SK-N-SH (cell line): ENCODE measurements around the gene PPP3CA.

Experiments
- GABPA ChIP-seq: IDR thresholded peaks from 2 replicates; pipeline ENCODE4 v1.4.0; 2012; ENCODE audit warnings: low read depth, mild to moderate bottlenecking
- NRF1 ChIP-seq: IDR thresholded peaks from 2 replicates; pipeline ENCODE4 v1.6.1; 2012; ENCODE audit warnings: low read depth, mild to moderate bottlenecking, low read length
- POLR2AphosphoS5 ChIP-seq: IDR thresholded peaks from 2 replicates; pipeline ENCODE4 v1.6.1; 2012; ENCODE audit warnings: low read depth, low read length
- TEAD4 ChIP-seq: IDR thresholded peaks from 2 replicates; pipeline ENCODE4 v1.4.0; 2012; ENCODE audit warnings: mild to moderate bottlenecking, borderline replicate concordance; ENCODE audit not compliant: insufficient read depth
- TF ChIP-seq, protein P1 (sequence below): fragments of 200-600 bp; sonication (generic); IDR thresholded peaks from 2 replicates; pipeline ENCODE4 v1.6.1; 2017; ENCODE audit warnings: antibody characterized with exemption, mild to moderate bottlenecking, moderate library complexity
- TF ChIP-seq, protein P2 (sequence below): IDR thresholded peaks from 2 replicates; pipeline ENCODE4 v1.4.0; 2012; ENCODE audit warnings: low read depth, borderline replicate concordance
- TF ChIP-seq, protein P3 (sequence below): fragments of 150-350 bp; IDR thresholded peaks from 2 replicates; pipeline ENCODE4 v1.6.1; 2017; ENCODE audit warnings: antibody characterized with exemption, low read length, low read depth, borderline replicate concordance

DNA sequence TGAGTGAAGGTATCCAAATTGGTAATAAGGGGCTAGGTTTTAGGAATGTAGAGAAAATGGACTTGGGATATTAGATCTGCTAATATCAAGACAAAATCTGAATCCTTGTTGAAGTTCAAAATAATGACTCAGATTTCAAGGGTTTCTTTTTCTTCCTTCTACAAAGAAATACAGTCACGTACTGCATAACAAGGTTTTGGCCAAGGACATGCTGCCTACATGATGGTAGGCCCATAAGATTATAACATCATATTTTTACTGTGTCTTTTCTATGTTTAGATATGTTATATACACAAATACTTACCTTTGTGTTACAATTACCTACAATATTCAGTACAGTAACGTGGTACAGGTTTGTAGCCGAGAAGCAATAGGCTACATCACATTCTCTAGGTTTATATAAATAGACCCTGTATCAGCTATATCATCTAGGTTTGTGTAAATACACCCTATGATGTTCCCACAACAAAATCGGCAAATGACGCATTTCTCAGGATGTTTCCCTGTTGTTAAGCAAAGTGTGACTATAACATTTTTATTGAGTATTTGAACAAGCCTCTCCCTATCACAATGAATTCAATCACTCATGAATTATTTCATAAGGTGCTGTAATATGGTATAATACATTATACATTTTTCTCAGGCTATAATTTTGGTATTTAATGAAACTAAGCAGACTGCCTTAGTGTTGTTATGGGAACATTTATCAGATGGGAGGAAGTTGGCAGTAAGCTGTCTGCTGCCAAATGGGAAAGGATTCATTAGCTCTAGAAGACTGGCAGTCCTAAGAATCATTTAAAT is 186.3 kb downstream of the PPP3CA start:
- TF ChIP-seq POLR2AphosphoS5 (no peak), TEAD4 (no peak), GABPA (no peak), NRF1 (no peak)
- TF ChIP-seq, protein P1, sequence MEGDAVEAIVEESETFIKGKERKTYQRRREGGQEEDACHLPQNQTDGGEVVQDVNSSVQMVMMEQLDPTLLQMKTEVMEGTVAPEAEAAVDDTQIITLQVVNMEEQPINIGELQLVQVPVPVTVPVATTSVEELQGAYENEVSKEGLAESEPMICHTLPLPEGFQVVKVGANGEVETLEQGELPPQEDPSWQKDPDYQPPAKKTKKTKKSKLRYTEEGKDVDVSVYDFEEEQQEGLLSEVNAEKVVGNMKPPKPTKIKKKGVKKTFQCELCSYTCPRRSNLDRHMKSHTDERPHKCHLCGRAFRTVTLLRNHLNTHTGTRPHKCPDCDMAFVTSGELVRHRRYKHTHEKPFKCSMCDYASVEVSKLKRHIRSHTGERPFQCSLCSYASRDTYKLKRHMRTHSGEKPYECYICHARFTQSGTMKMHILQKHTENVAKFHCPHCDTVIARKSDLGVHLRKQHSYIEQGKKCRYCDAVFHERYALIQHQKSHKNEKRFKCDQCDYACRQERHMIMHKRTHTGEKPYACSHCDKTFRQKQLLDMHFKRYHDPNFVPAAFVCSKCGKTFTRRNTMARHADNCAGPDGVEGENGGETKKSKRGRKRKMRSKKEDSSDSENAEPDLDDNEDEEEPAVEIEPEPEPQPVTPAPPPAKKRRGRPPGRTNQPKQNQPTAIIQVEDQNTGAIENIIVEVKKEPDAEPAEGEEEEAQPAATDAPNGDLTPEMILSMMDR, result no peak
- TF ChIP-seq, protein P2, sequence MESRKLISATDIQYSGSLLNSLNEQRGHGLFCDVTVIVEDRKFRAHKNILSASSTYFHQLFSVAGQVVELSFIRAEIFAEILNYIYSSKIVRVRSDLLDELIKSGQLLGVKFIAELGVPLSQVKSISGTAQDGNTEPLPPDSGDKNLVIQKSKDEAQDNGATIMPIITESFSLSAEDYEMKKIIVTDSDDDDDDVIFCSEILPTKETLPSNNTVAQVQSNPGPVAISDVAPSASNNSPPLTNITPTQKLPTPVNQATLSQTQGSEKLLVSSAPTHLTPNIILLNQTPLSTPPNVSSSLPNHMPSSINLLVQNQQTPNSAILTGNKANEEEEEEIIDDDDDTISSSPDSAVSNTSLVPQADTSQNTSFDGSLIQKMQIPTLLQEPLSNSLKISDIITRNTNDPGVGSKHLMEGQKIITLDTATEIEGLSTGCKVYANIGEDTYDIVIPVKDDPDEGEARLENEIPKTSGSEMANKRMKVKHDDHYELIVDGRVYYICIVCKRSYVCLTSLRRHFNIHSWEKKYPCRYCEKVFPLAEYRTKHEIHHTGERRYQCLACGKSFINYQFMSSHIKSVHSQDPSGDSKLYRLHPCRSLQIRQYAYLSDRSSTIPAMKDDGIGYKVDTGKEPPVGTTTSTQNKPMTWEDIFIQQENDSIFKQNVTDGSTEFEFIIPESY, result no peak
- TF ChIP-seq, protein P3, sequence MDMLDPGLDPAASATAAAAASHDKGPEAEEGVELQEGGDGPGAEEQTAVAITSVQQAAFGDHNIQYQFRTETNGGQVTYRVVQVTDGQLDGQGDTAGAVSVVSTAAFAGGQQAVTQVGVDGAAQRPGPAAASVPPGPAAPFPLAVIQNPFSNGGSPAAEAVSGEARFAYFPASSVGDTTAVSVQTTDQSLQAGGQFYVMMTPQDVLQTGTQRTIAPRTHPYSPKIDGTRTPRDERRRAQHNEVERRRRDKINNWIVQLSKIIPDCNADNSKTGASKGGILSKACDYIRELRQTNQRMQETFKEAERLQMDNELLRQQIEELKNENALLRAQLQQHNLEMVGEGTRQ, result no peak
